IMR-90 (cell line): ENCODE results near the gene PIK3C2B. TPM values are rescaled to one million over a fixed set of nuclear protein-coding genes. Genes with fewer than 3 reads are reported as not detected.

Source experiments
- ATAC-seq: fragments of 200-7000 bp; cut with Tn5 transposase; 2 replicates; pipeline ENCODE4 v1.9.1; 2020; ENCODE audit warnings: low read depth, mild to moderate bottlenecking, moderate library complexity
- BruUV-seq: library from RNA; stranded (reverse); fragments of 400-500 nt; replicated peaks from 2 replicates; lab custom pipeline; 2021; lab: Mats Ljungman, UMichigan
- CTCF ChIA-PET: fragments of 300-600 bp; formaldehyde crosslinking; extraction: SDS; loops from one replicate; lab custom pipeline; 2021; ENCODE audit warnings: antibody characterized with exemption; lab: Yijun Ruan, JAX
- POLR2A ChIA-PET: fragments of 300-600 bp; sonication (Branson Sonifier 250); formaldehyde crosslinking; loops from one replicate; lab custom pipeline; 2022; ENCODE audit warnings: antibody characterized with exemption; ENCODE audit not compliant: unreplicated experiment; lab: Charles Lee
- DNase-seq: peaks from one replicate; pipeline ENCODE4 v3.0.0; 2013
- H2AFZ ChIP-seq: replicated peaks from 2 replicates; pipeline ENCODE3; 2013; ENCODE audit warnings: low read length, mild to moderate bottlenecking; ENCODE audit not compliant: poor library complexity
- H2AK5ac ChIP-seq: 2 replicates; pipeline ENCODE4 v1.6.1; 2013; ENCODE audit warnings: low read depth, low read length, inconsistent platforms
- H2AK9ac ChIP-seq: replicated peaks from 2 replicates; pipeline ENCODE3; 2013; ENCODE audit warnings: mild to moderate bottlenecking, low read depth, low read length, moderate library complexity; ENCODE audit not compliant: poor library complexity
- H2BK120ac ChIP-seq: 2 replicates; pipeline ENCODE4 v1.6.1; 2013; ENCODE audit warnings: low read depth, low read length, inconsistent platforms
- H2BK15ac ChIP-seq: 3 replicates; pipeline ENCODE4 v1.6.1; 2013; ENCODE audit warnings: low read depth, low read length, inconsistent platforms
- H2BK20ac ChIP-seq: 2 replicates; pipeline ENCODE4 v1.6.1; 2013; ENCODE audit warnings: low read depth, mild to moderate bottlenecking, inconsistent platforms, low read length, moderate library complexity
- H2BK5ac ChIP-seq: 2 replicates; pipeline ENCODE4 v1.6.1; 2013; ENCODE audit warnings: mild to moderate bottlenecking, low read depth, low read length, inconsistent platforms; ENCODE audit not compliant: poor library complexity, severe bottlenecking
- H3K14ac ChIP-seq: replicated peaks from 2 replicates; pipeline ENCODE4 v1.6.1; 2013; ENCODE audit warnings: low read depth, low read length, inconsistent platforms
- H3K18ac ChIP-seq: 2 replicates; pipeline ENCODE4 v1.6.1; 2013; ENCODE audit warnings: low read depth, low read length, control low read depth
- H3K23ac ChIP-seq: 2 replicates; pipeline ENCODE4 v1.6.1; 2013; ENCODE audit warnings: low read depth, low read length, inconsistent platforms
- H3K27ac ChIP-seq: 2 replicates; pipeline ENCODE4 v1.5.1; 2013; ENCODE audit warnings: mild to moderate bottlenecking, control low read depth, low read length; ENCODE audit not compliant: insufficient read depth
- H3K27me3 ChIP-seq: 2 replicates; pipeline ENCODE4 v1.6.1; 2013; ENCODE audit warnings: low read length; ENCODE audit not compliant: control insufficient read depth, insufficient read depth
- H3K36me3 ChIP-seq: 2 replicates; pipeline ENCODE4 v1.6.1; 2013; ENCODE audit warnings: low read length, mixed read lengths; ENCODE audit not compliant: control insufficient read depth, insufficient read depth
- H3K4ac ChIP-seq: 2 replicates; pipeline ENCODE4 v1.6.1; 2013; ENCODE audit warnings: low read depth, low read length, inconsistent platforms
- H3K4me1 ChIP-seq: 2 replicates; pipeline ENCODE4 v1.6.1; 2013; ENCODE audit warnings: low read length, mixed read lengths; ENCODE audit not compliant: control insufficient read depth, insufficient read depth
- H3K4me2 ChIP-seq: 2 replicates; pipeline ENCODE4 v1.6.1; 2013; ENCODE audit warnings: low read depth, mild to moderate bottlenecking, control low read depth, low read length, moderate library complexity
- H3K4me3 ChIP-seq: 2 replicates; pipeline ENCODE4 v1.5.1; 2013; ENCODE audit warnings: low read depth, mild to moderate bottlenecking, control low read depth, low read length, moderate library complexity; ENCODE audit not compliant: insufficient read depth
- H3K56ac ChIP-seq: 2 replicates; pipeline ENCODE4 v1.6.1; 2013; ENCODE audit warnings: low read length, inconsistent platforms; ENCODE audit not compliant: insufficient read depth; ENCODE audit errors: extremely low read depth
- H3K79me1 ChIP-seq, 2 experiments: 2 replicates each; pipeline ENCODE4 v1.6.1; 2013; ENCODE audit warnings: low read length in 2 of 2, inconsistent platforms in 1 of 2, low read depth in 1 of 2
- H3K9ac ChIP-seq: 2 replicates; pipeline ENCODE4 v1.6.1; 2013; ENCODE audit warnings: low read depth, low read length, control low read depth
- H3K9me1 ChIP-seq: 2 replicates; pipeline ENCODE4 v1.6.1; 2013; ENCODE audit warnings: low read length, inconsistent platforms; ENCODE audit not compliant: insufficient read depth
- H3K9me3 ChIP-seq: 2 replicates; pipeline ENCODE4 v1.6.1; 2013; ENCODE audit warnings: low read length; ENCODE audit not compliant: control insufficient read depth, insufficient read depth
- H4K20me1 ChIP-seq: 2 replicates; pipeline ENCODE4 v1.6.1; 2013; ENCODE audit warnings: low read length, inconsistent platforms; ENCODE audit not compliant: insufficient read depth
- H4K5ac ChIP-seq: 2 replicates; pipeline ENCODE4 v1.6.1; 2013; ENCODE audit warnings: mild to moderate bottlenecking, low read depth, low read length, control low read depth
- H4K8ac ChIP-seq, 2 experiments: 2 replicates each; pipeline ENCODE4 v1.6.1; 2013; ENCODE audit warnings: low read depth in 2 of 2, low read length in 2 of 2, control low read depth in 1 of 2, inconsistent platforms in 1 of 2
- H4K91ac ChIP-seq: 2 replicates; pipeline ENCODE4 v1.6.1; 2013; ENCODE audit warnings: low read depth, low read length, inconsistent platforms; ENCODE audit not compliant: insufficient read depth
- BHLHE40 ChIP-seq: fragments of 150-350 bp; IDR thresholded peaks from 2 replicates; pipeline ENCODE4 v1.6.1; 2016; ENCODE audit warnings: mild to moderate bottlenecking, low read depth, low read length
- CEBPB ChIP-seq: IDR thresholded peaks from 2 replicates; pipeline ENCODE4 v1.6.1; 2012; ENCODE audit warnings: low read depth, low read length, improper control_type of control experiment
- CHD1 ChIP-seq: IDR thresholded peaks from 2 replicates; pipeline ENCODE4 v1.6.1; 2012; ENCODE audit warnings: low read depth, low read length, improper control_type of control experiment
- CTCF ChIP-seq: conservative IDR thresholded peaks from 2 replicates; pipeline ENCODE4 v1.5.1; 2012; ENCODE audit warnings: mild to moderate bottlenecking, low read depth, low read length, improper control_type of control experiment
- FOS ChIP-seq: fragments of 150-350 bp; IDR thresholded peaks from 2 replicates; pipeline ENCODE4 v1.6.1; 2016; ENCODE audit warnings: low read depth, low read length
- MAZ ChIP-seq: IDR thresholded peaks from 2 replicates; pipeline ENCODE4 v1.6.1; 2012; ENCODE audit warnings: low read depth, mild to moderate bottlenecking, low read length, improper control_type of control experiment, moderate library complexity, borderline replicate concordance
- MXI1 ChIP-seq: IDR thresholded peaks from 2 replicates; pipeline ENCODE4 v1.6.1; 2012; ENCODE audit warnings: low read depth, mild to moderate bottlenecking, low read length, moderate library complexity, borderline replicate concordance
- NFE2L2 ChIP-seq: fragments of 150-350 bp; IDR thresholded peaks from 2 replicates; pipeline ENCODE4 v1.6.1; 2016; ENCODE audit warnings: low read depth, mild to moderate bottlenecking, low read length
- POLR2A ChIP-seq: IDR thresholded peaks from 2 replicates; pipeline ENCODE4 v1.6.1; 2012; ENCODE audit warnings: mild to moderate bottlenecking, low read depth, low read length
- RAD21 ChIP-seq: IDR thresholded peaks from 2 replicates; pipeline ENCODE4 v1.6.1; 2012; ENCODE audit warnings: low read length, improper control_type of control experiment
- SMC3 ChIP-seq: fragments of 150-350 bp; IDR thresholded peaks from 2 replicates; pipeline ENCODE4 v1.6.1; 2016; ENCODE audit warnings: low read depth, mild to moderate bottlenecking, antibody characterized with exemption, low read length, moderate library complexity
- WGBS, 2 experiments: methylation state at CpG; one replicate each; pipeline versions ENCODE4 v1.1.5 to v1.1.7; 2013; ENCODE audit warnings: missing lambda C conversion rate in 2 of 2; ENCODE audit not compliant: insufficient read length in 1 of 2; ENCODE audit errors: extremely low coverage in 2 of 2; 5-methylcytosine and 5-hydroxymethylcytosine counted together
- dilution Hi-C: fragments of 300-500 bp; cut with HindIII; formaldehyde crosslinking; loops from one replicate; pipeline ENCODE4 v1.14.3; 2018; ENCODE audit warnings: low sequenced_read_pairs; ENCODE audit not compliant: unreplicated experiment
- in situ Hi-C: fragments of 300-500 bp; cut with MboI; formaldehyde crosslinking; loops from 3 replicates; pipeline ENCODE4 v1.14.3; 2019; ENCODE audit warnings: low sequenced_read_pairs, inconsistent platforms, mixed read lengths
- intact Hi-C: fragments of 100-400 bp; cut with micrococcal nuclease; formaldehyde crosslinking; loops from 2 replicates; pipeline ENCODE4 v1.10.0; 2022
- polyA plus RNA-seq, 3 experiments: library from polyadenylated mRNA; depleted of rRNA; stranded (reverse); fragments of >200 nt; gene quantifications; 2 replicates each; pipeline ENCODE4 v1.2.3, GENCODE V29; 2012; ENCODE audit warnings: low replicate concordance in 1 of 3
- total RNA-seq: library from RNA; depleted of rRNA; stranded (reverse); fragments of >200 nt; gene quantifications from 2 replicates; pipeline ENCODE4 v1.2.3, GENCODE V29; 2012

Gene PIK3C2B
- total and polyA plus RNA-seq, 2 of the 4 experiments (the other 2 are of a cell fraction): 1.1 to 2.9 TPM

DNA sequence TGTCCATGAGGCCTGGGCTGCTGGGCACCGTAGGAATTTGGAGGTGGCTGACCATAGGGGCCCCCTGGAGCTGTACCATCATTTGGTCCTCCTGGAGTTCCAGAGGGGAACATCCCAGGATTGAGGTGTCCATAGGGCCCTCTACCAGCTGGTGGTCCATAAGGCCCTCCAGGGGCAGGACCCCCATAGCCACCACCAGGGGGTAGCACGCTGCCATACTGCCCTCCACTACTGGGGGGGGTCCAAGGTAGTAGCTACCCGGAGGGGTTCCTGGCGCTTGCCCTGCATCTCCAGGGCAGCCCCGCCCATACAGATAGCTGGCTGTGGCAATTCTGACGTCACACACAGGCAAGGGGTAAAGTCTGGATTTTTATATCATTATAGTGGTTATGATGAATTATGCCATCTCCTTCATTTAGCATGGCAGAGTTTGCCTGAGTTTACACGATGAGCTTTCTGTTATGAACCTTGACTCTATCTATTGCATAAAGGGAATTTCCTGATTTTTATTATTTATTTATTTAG, 34.8 kb upstream of the PIK3C2B start:
- no peak for DNase-seq
- Histone ChIP-seq H3K9me3 (no peaks in the 10 kb centered on the region), H3K18ac (no peak overlapping the region), H2AK9ac (no peak overlapping the region), H4K5ac (no peak overlapping the region), H3K56ac (no peak overlapping the region), H2BK15ac (no peak overlapping the region), H3K4me1 (no peaks in the 10 kb centered on the region), H2AFZ (no peak overlapping the region), H2AK5ac (no peak overlapping the region), H2BK5ac (no peak overlapping the region), H3K79me1 (peaks cover 9 to 28% of the 10 kb centered on the region in 2 experiments; a peak in 3 of 4 replicates), H3K4ac (no peak overlapping the region), H3K9me1 (no peaks in the 10 kb centered on the region), H3K9ac (no peak overlapping the region), H3K14ac (no peak overlapping the region), H4K91ac (no peak overlapping the region), H2BK120ac (no peak overlapping the region), H4K20me1 (peaks cover 9% of the 10 kb centered on the region; the same call in 1 of the 2 replicates), H2BK20ac (no peak overlapping the region), H4K8ac (no peak overlapping the region), H3K27ac (no peak overlapping the region), H3K4me2 (no peak overlapping the region), H3K27me3 (no peaks in the 10 kb centered on the region), H3K4me3 (no peak overlapping the region), H3K36me3 (peaks cover 48% of the 10 kb centered on the region), H3K23ac (no peak overlapping the region)
- intact Hi-C loops: no loop called here
- in situ Hi-C loops: no loop called here
- dilution Hi-C loops: no loop called here
- no TSS peak for BruUV-seq
- ChIA-PET CTCF (no interaction called here), POLR2A (no interaction called here)
- ATAC-seq: no peak
- TF ChIP-seq SMC3 (no peak), CTCF (no peak), NFE2L2 (no peak), CHD1 (no peak), FOS (no peak), CEBPB (no peak), RAD21 (no peak), MXI1 (no peak), MAZ (no peak), POLR2A (no peak), BHLHE40 (no peak)
- no CpG with 5 or more reads among the region's 7 CpGs for WGBS, 2 experiments
